NOMO-1 treated with DMSO at 0.1 percent for 48 hours (cell line): ENCODE results near the gene MPZL1.
"Not testable (repeated sequence)": the region's sequence is repeated elsewhere in the genome, so short reads cannot be mapped to it uniquely, and the experiment has no call there.

Experiments used
- DNase-seq: peaks from one replicate; lab custom pipeline; 2025; ENCODE audit not compliant: unreplicated experiment; lab: John Stamatoyannopoulos, UW

The MPZL1 gene

DNA sequence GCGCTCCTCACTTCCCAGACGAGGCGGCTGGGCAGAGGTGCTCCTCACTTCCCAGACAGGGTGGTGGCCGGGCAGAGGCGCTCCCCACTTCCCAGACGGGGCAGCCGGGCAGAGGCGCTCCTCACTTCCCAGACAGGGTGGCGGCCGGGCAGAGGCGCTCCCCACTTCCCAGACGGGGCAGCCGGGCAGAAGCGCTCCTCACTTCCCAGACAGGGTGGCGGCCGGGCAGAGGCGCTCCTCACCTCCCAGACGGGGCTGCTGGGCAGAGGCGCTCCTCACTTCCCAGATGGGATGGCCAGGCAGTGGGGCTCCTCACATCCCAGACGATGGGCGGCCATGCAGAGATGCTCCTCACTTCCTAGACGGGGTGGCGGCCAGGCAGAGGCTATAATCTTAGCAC, 84.5 kb downstream of the MPZL1 start:
- not testable (repeated sequence) for DNase-seq

DNA sequence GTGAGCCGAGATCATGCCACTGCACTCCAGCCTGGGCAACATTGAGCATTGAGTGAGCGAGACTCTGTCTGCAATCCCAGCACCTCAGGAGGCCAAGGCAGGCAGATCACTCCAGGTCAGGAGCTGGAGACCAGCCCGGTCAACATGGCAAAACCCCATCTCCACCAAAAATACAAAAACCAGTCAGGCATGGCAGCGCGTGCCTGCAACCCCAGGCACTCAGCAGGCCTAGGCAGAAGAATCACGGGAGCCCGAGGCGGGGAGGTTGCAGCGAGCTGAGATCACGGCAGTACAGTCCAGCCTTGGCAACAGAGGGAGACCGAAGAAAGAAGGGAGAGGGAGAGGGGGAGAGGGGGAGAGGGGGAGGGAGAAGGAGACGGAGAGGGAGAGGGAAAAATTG, 84.9 kb downstream of the MPZL1 start:
- not testable (repeated sequence) for DNase-seq

DNA sequence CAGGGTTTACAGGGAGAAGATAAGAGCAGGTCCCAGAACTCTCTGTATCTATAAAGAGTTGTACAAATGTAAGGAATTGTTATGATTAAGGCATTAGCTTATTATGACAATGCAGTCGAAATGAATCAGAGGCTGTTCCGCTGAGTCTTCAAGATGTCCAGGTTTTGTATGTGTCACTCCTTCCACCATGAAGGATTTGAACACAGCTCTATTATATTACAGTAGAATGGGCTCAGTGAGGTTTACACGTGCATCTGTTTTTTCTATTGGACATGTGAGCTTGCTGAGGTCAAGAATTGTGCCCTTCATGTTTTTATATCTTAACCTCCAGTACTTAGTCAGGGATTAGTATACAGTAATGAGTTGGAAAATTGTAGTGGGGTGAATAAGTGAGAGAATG, 86.3 kb downstream of the MPZL1 start:
- DNase-seq = no peak

DNA sequence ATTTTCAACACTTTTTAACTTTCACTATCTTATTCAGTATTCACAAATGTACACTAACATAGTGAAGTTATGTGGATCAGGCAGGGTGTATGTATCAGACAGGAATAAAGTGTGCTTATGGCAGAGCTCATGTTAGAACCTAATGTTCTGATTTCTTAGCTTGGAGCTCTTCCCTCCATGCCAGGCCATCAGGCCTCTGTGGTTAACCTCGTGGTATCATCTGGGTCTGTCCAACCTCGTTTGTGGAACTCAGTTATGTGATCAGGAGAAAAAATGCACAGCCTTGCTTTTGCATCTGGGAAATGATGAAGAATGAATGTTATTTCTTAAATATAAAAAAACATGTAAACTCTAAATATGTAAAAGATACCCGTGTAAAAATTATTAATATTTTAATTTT, 86.9 kb downstream of the MPZL1 start:
- DNase-seq = no peak

DNA sequence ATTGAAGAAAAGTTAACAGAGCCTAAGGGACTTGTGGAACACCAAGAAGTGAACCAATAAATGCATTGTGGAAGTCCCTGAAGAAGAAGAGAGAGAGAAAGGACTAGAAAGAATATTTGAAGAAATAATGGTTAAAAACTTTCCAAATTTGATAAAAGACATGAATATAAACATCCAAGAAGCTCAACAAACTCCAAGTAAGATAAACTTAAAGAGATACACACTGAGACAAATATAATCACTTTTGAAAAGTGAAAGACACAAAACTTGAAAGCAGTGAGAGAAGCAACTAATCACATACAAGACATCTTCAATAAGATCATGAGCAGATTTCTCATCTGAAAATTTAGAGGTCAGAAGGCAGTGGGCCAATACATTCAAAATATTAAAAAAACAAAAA, 91.2 kb downstream of the MPZL1 start:
- no peak for DNase-seq

DNA sequence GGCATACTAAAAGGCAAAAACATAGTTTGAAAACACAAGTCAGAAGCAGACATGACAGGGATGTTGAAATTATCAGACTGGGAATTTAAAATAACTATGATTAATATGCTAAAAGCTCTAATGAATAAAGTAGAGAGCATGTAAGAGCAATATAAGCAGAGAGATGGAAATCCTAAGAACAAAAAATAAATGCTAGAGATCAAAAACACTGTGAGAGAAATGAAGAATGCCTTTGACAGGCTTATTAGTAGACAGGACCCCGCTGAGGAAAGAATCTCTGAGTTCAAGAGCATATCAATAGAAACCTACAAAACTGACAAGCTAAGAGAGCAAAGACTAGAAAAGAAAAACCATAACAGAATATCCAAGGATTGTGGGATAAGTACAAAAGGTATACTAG, 93.9 kb downstream of the MPZL1 start:
- no peak for DNase-seq

DNA sequence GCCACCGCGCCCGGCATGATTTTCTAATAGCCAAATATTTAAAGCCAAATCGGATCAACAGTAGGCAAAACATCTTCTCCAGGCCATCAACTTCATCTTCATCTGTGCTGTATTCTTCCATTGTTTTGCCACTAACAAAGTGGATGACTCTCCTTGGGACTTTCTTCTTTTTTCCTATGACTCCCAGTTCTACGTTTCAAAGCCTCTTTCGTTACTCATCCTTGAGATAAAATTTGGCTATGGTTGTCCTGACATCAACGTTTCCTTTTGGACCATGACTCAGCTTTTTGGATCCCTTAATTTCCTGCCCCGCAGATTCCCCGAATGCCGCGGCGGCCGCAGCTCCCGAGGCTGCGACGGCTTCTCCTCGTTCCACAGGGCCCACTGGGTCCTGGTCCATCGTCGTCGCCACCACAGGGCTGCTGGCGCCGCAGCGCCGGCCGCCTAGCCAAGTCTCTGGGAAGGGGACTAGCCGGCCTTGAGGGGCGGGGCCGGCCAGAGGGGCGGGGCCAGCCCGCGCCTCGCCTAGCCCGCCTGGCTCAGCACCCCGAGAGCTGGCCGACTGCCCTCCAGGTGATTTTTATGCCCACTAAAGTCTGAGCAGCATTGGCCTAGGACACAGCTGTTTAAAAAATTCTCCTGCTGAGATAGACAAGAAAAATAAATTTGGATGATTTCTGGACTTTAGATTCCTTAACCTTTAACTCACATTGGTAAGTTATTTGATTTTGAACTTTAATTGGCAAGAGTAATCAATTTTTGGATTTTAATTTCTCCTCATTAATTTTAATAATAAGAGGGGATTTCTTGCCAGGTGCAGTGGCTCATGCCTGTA, 98.3 kb downstream of the MPZL1 start:
- DNase-seq = peak; percentile 9

DNA sequence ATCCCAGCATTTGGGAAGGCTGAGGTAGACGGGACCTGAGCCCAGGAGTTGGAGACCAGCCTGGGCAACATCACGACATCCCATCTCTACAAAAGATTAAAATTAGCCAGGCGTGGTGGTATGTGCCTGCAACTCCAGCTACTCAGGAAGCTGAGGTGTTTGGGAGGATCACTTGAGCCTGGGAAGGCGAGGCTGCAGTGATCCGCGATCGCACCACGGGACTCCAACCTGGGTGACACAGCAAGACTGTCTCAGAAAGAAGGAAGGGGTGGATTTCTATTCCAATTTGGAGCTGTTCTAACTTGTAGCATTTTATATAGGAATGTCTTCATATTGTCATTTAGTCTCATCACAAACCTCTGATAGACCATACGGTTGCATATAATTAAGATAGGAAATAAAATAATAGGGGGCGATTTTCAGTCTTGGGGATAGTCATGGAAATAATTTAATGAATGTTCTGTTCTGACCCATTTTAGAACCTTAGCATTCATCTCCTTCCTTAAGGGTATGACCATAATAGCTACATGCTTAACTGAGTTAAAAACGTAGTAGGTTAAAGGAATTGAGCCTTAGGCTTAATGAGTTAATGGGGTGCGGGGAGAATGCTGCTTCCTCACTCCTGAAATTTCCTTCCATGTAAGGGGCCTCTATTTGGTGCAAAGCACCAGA, 99.0 kb downstream of the MPZL1 start:
- DNase-seq = no peak

DNA sequence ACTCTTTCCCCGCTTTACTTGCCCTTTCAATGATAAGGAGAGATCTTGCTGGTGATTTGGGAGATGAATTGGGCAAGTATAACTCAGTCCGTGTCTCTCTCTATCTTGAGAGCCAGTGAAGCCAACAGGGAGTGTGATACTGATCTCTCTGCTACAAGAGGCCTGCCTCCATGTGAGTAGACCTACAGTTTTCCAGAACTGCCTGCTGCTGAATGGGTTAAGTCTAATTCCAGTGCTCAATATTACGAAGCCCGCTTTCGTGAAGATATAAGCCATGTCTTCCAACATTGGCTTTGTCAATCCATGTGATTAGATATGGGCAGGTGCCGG, 99.5 kb downstream of the MPZL1 start:
- no peak for DNase-seq

DNA sequence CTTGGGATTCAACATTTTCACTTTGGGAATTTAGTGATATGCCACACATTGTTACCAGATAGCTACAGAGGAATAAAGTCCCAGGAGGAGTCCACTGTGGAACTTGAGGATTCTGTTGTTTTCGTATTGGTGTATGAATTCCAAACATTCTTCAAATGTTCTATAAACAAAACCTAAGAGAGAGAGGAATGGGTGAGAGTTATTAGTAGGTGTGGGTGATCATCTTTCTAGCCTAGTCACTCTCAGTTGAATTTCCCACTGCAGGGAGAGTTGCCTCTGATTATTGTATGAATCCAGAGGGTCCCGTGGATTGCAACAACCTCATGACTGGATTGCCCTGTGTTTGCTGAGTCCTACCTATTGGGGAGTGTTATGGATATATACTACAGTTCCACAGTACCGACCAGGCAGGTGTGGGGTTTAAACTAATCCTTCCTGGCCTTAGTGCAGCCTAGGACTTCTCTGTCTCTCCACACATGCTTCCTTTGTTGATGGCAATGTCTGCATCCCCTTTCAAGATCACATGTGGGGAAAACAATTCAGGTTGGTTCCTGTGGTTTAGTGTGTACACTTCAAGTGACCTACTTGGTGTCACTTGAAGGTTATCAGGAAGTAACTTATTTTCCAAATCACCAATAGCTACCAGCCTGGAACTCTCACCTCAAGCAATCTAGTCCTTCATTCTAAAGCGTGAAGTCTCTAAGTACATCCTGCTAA, 100.3 kb downstream of the MPZL1 start:
- no peak for DNase-seq

DNA sequence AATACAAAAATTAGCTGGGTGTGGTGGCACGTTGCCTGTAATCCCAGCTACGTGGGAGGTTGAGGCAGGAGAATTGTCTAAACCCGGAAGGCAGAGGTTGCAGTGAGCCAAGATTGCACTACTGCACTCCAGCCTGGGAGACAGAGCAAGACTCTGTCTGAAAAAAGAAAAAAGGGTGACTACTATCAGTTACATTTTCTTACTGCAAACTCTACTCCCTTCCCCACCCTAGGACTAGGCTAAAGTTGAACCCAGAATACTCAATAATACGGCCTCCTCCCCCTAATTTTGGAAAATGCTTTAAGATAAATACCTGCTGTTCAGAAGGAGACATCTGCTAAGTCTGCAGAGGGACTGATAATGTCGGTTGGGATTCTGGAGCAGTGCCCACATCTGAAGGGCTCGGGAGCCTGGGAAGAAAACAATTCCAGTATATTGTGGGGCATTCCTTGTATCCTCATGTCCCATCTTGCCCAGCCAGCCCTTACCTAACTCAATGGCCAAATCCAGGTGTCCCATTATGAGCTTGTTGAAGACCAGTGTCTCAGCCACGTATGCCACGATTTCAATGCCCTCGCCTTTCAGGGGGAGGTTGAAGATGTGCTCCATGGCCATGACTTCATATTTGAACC, 102.5 kb downstream of the MPZL1 start:
- DNase-seq = no peak

DNA sequence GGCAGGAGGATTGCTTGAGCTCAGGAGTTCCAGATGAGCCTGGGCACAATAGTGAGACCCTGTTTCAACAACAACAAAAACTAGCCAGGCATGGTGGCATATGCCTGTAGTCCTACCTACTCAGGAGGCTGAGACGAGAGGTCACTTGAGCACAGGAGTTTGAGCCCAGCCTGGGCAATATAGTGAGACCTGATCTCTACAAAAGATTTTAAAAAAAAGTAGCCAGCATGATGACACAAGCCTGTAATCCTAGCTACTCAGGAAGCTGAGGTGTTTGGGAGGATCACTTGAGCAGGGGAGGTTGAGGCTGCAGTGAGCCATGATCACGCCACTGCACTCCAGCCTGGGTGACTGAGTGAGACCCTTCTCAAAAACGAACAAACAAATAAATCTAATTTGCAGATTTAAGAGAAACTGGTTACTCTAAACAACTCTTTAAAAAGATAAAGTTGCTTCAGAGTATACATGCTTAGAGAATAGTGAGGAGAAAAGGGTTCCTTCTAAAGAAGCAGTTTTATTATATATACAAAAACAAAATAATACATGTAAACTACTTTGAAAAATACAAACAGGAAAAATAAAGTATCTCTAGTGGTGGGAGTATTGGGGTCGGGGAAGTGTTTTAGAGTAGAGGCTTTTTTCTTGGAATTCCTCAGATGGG, 103.8 kb downstream of the MPZL1 start:
- DNase-seq = no peak

DNA sequence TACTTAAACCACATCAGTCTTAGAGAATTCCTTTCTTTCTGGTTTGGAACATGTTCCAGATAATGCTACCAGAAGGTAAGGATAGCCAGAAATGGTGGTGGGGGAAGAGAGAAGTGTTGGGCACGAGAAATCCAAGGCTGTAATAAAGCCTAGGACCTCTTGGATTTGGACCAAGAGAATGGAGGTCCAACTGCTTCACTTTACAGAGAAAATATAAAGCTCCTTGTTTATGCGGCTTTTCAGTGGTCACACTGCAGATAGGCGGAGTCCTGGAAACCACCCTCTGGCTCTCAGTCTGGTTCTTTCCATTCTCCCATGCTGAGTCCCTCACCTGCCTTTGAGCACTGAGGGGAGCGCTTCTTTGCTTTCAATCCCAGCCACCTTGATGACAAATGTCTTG, 104.3 kb downstream of the MPZL1 start:
- DNase-seq = no peak

DNA sequence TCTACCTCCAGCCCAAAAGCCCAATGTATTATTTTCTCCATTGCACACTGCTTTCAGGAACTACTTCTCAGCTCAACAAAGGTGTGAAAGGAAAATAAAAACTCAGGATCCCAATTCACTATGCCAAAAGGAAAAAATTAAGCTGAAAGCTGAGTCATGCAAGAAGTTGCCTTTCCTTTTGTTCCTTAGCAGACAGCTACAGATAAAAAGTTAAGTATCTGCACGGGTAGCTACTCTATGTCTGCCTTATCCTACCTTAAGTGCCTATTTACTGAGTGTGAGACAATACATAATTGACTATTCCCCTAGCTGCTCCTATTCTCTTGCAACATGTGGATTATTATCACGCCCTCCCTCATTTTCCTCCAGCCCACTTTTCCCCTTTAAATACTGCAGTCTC, 108.1 kb downstream of the MPZL1 start:
- no peak for DNase-seq

DNA sequence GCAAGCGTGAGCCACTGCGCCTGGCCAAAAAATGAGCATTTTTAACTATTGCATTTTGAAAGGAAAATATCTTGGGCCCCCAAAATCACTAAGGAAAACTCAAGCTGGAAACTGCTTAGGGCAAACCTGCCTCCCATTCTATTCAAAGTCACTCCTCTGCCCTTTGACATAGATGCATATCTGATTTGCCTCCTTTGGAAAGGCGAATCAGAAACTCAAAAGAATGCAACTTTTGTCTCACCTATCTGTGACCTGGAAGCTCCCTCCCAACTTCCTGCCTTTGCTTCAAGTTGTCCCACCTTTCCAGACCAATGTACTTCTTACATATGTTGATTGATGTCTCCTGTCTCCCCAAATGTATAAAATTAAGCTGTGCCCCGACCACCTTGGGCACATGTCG, 108.9 kb downstream of the MPZL1 start:
- not testable (repeated sequence) for DNase-seq

DNA sequence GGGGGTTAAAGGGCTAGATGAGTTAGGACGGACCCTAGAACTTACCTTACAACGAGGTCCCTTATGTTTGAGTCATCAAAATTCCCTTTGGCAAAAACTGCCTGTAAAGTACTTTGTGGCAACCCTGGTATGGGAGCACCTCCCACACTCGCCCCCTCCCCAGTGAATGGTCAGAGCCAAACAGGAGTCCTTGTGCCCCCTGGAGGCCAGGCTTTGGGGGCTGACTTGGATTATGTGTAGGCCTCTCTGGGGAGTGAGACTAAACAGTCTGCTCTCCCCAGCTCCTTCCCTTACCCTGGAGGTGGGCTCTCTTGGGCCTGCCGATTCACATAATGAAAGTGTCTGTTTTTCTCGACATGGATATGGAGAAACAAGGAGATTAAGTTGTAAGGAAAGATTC, 110.9 kb downstream of the MPZL1 start:
- no peak for DNase-seq

DNA sequence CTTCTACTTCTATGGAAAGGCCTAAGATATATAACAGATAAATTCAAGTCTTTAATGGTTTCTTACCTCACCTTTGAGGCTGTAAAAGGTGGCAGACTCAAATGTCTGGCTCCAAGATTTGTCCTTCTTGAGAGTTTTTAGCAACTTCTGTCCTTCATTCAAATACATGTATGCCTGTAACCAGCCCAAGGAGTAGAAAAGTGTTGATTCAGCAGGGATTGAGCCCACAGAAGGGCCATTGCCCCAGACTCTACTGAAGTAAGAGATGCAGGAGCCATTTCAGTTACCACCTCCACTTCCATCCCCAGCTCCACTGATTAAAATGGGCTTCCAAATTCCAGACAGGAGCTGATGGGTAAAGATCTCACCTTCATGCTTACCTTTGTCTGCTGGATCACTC, 112.1 kb downstream of the MPZL1 start:
- DNase-seq = no peak

DNA sequence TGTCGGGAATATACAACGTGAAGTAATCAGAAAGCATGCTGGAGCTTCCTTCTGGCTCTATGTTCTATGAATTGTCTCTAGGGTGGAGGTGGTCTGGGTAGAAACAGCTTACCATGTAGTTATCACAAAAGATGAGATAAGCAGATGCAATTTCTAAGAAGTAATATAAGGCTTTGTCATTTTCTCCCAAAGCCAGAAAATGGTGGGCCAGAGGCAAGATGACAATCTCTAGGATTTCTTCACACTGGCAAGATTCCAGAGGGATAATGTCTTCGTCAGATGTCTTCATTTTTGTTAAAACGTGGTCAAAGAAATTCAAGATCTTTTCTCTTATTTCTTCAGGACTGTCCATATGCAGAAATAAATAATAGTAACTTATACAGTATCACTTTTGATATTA, 114.4 kb downstream of the MPZL1 start:
- DNase-seq = no peak

DNA sequence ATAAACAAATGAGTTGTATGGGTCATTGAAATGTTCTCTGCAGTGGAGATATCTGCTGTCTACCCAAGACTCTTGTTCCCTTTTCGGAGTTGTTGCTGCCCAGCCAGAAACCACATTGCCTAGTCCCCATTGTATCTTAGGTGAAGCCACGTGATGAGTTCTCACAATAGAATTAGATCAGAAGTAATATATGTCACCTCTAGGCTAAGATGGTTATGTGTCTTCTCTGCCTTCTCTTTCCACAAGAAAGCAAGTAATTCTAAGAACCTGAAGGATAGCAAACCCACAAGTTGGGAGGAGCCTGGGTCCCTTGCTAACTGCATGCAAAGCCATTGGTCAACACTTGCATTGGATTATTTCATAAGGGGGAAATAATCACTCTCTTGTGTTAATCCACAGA, 115.5 kb downstream of the MPZL1 start:
- DNase-seq = peak; percentile 31

DNA sequence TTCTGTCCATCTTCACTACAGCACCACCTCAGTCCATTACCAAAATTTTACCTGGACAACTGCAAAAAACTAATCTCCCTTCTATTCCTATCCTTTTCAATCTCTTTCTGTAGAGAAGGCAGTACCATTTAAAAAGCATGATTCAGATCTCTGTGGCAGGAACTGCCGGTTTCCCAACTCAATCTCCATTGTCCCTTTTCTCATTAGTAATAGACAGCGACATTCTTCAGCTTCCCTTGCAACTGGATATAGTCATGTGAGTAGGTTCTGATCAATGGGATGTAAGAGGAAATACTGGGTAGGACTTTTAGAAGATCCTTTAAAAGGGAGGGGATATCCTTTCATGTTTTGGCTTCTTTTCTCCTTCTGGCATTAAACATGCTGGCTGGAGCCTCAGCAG, 117.2 kb downstream of the MPZL1 start:
- DNase-seq = no peak
